ENCODE measurements around the gene OGN.

The OGN gene

DNA sequence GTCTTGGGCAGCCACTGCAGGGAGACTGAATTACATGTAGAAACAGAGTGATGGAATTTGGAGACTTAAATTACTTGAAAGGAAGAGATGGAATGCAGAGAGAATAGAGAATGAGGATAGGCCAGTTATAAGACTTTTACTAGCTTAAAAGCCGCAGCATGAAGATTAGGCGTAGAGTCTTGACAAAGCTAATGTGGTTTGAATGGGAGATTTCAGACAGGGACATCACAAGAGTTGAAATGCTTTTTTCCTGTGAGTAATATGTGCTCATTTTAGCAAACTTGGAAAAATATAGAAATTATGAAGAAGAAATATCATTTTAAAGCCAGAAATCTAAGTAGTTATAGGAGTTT, 71.1 kb downstream of the OGN start:
- H3K4me1 ChIP-seq (ENCODE audit: control insufficient read depth, insufficient read depth, low read length): no peaks in the 10 kb centered on the region
- H3K36me3 ChIP-seq (ENCODE audit: control insufficient read depth in 2 of 2, insufficient read depth in 1 of 2, low read length in 2 of 2): peaks cover 8 to 36% of the 10 kb centered on the region in 2 experiments; a peak in 2 of 3 replicates
- ChIA-PET POLR2A (interaction anchor here (0.5 to 0.7 kb wide), 2 partner anchors 11 to 476 kb away, joined by 3 to 5 read pairs; no protein-coding TSS in a partner anchor), CTCF (interaction anchor here (0.6 kb wide), 2 partner anchors 11 to 29 kb away, joined by 3 read pairs; no protein-coding TSS in a partner anchor)
- H3K27ac ChIP-seq (ENCODE audit: extremely low read depth, low read depth, low read length): no peak overlapping the region
- TF ChIP-seq HOXC10 (CRISPR knock-in tag; IDR thresholded peaks at IDR 0.05) (no peak), ZBTB21 (tag by site-specific recombination; IDR thresholded peaks at IDR 0.05) (no peak), ZNF843 (tag by site-specific recombination; IDR thresholded peaks at IDR 0.05) (no peak), ZNF626 (tag by site-specific recombination; IDR thresholded peaks at IDR 0.05) (no peak), KLF9 (tag by site-specific recombination; IDR thresholded peaks at IDR 0.05; ENCODE audit: low read depth) (no peak), ZNF571 (tag by site-specific recombination; IDR thresholded peaks at IDR 0.05) (no peak), ZNF350 (tag by site-specific recombination; IDR thresholded peaks at IDR 0.05) (no peak)
- TF ChIP-seq, protein P1, sequence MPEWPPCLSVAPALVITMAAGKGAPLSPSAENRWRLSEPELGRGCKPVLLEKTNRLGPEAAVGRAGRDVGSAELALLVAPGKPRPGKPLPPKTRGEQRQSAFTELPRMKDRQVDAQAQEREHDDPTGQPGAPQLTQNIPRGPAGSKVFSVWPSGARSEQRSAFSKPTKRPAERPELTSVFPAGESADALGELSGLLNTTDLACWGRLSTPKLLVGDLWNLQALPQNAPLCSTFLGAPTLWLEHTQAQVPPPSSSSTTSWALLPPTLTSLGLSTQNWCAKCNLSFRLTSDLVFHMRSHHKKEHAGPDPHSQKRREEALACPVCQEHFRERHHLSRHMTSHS (tag by site-specific recombination; IDR thresholded peaks at IDR 0.05): no peak
- TF ChIP-seq, protein P2, sequence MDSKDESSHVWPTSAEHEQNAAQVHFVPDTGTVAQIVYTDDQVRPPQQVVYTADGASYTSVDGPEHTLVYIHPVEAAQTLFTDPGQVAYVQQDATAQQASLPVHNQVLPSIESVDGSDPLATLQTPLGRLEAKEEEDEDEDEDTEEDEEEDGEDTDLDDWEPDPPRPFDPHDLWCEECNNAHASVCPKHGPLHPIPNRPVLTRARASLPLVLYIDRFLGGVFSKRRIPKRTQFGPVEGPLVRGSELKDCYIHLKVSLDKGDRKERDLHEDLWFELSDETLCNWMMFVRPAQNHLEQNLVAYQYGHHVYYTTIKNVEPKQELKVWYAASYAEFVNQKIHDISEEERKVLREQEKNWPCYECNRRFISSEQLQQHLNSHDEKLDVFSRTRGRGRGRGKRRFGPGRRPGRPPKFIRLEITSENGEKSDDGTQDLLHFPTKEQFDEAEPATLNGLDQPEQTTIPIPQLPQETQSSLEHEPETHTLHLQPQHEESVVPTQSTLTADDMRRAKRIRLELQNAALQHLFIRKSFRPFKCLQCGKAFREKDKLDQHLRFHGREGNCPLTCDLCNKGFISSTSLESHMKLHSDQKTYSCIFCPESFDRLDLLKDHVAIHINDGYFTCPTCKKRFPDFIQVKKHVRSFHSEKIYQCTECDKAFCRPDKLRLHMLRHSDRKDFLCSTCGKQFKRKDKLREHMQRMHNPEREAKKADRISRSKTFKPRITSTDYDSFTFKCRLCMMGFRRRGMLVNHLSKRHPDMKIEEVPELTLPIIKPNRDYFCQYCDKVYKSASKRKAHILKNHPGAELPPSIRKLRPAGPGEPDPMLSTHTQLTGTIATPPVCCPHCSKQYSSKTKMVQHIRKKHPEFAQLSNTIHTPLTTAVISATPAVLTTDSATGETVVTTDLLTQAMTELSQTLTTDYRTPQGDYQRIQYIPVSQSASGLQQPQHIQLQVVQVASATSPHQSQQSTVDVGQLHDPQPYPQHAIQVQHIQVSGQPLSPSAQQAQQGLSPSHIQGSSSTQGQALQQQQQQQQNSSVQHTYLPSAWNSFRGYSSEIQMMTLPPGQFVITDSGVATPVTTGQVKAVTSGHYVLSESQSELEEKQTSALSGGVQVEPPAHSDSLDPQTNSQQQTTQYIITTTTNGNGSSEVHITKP (tag by site-specific recombination; IDR thresholded peaks at IDR 0.05): no peak
- TF ChIP-seq, protein P3, sequence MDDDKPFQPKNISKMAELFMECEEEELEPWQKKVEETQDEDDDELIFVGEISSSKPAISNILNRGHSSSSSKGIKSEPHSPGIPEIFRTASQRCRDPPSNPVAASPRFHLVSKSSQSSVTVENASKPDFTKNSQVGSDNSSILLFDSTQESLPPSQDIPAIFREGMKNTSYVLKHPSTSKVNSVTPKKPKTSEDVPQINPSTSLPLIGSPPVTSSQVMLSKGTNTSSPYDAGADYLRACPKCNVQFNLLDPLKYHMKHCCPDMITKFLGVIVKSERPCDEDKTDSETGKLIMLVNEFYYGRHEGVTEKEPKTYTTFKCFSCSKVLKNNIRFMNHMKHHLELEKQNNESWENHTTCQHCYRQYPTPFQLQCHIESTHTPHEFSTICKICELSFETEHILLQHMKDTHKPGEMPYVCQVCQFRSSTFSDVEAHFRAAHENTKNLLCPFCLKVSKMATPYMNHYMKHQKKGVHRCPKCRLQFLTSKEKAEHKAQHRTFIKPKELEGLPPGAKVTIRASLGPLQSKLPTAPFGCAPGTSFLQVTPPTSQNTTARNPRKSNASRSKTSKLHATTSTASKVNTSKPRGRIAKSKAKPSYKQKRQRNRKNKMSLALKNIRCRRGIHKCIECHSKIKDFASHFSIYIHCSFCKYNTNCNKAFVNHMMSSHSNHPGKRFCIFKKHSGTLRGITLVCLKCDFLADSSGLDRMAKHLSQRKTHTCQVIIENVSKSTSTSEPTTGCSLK (tag by site-specific recombination; IDR thresholded peaks at IDR 0.05): no peak
- H3K4me3 ChIP-seq (ENCODE audit: low read depth, low read length): no peak overlapping the region
- H3K9me3 ChIP-seq (ENCODE audit: control insufficient read depth, insufficient read depth, low read depth, low read length): no peaks in the 10 kb centered on the region

Measured in HEK293 (cell line).